NCI-H2196 (cell line): ENCODE data around the gene DIP2C.
"Not testable (repeated sequence)": the region's sequence is repeated elsewhere in the genome, so short reads cannot be mapped to it uniquely, and the experiment has no call there.

Experiments used
- DNase-seq: peaks from one replicate; lab custom pipeline; 2025; ENCODE audit not compliant: unreplicated experiment; lab: John Stamatoyannopoulos, UW

The DIP2C gene

DNA sequence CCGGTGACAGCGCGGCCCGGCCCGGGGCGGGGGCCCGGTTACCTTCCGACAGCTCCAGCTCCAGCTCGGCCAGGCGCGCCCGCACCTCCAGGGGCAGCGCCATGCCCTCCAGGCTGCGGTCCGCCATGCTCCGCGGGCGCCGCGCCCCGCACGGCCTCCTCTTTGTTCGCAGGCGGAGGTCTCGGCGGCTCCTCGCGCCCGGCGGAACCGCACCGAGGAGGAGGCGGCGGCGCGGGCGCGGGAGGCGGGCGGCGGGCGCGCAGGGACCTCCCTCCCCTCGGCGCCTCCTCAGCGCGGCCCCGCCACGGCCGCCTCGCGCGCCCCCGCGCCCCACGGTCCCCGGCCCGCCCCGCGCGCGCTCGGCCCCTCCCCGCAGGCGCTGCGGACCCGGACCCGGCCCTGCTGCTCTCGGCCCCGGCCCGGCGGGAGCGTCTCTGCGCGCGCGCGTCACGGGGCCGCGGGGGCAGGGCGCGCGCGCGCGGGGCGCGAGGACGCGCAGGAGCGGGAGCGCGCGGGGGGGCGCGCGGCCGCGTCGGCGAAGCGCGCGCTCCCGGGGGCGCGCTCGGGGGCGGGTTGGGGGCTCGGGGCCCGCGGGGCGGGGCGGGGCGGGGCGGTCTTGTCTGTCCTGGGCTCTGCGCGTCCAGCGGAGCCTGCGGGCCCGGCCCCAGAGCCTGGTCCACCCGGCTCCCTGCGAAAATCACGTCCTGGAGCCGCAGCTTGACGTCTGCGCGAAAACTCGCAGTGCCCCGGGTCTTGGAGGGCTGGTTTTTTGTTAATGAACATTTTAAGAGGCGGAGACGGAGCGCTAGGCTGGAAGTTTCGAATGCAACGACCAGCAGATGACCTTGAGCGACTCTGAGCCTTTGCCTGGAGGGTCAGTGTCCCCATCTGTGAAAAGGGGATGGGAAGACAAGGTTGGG, at the start of gene DIP2C:
Gene DIP2C, minus strand, starts transcription at position 217 of the 920 bp plus-strand sequence. Its CDS starts 90 bp downstream, at position 127.
- peak; percentile 54 for DNase-seq

DNA sequence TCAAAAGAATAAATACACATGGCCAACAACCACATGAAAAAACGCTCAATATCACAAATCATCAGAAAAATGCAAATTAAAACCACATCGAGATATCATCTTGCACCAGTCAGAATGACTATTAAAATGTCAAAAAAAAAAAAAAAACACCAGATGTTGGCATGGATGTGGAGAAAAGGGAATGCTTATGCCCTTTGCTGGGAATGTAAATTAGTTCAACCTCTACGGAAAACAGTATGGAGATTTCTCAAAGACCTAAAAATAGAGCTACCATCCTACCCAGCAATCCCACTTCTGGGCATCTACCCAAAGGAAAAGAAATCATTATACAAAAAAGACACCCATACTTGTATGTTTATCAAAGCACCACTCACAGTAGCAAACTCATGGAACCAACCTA, 45.0 kb upstream of the DIP2C start:
- DNase-seq, result no peak

DNA sequence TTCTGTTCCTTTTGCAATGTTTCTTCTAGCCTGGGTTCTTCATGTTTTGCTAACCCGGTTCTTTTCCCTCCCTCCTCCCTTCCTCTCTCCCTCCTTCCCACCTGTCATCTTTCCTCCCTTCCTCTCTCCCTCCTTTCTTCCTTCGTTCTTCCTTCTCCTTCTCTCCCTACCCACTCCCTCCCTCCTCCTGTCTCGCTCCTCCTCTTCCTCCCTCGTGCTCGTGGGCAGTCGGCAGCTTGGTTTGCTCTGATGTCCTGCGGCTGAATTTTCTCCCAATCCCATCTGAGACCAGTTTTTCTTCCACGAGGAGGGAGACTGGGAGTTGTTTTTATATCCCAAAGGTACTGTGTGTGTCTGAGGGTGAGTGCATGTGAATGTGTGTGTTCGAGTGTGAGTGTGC, 43.6 kb upstream of the DIP2C start:
- no peak for DNase-seq

DNA sequence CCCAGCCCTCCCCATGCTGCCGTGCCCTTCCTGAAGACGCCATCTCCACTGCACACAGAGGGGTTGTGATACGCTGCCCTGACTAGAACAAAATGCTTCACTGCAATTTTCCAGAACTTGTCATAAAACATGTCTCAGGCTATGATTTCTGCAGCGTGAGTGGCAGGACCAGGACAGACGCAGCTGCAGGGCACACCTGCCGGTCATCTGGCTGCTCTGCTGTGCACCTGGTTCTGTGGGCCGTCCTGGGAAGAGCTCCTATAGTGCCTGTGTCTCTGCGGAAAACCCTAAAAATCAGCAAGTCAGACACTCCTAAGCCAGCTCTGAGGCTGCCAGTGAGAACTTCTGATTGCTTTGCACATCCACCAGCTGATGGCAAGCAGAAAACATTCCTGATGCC, 39.7 kb upstream of the DIP2C start:
- no peak for DNase-seq

DNA sequence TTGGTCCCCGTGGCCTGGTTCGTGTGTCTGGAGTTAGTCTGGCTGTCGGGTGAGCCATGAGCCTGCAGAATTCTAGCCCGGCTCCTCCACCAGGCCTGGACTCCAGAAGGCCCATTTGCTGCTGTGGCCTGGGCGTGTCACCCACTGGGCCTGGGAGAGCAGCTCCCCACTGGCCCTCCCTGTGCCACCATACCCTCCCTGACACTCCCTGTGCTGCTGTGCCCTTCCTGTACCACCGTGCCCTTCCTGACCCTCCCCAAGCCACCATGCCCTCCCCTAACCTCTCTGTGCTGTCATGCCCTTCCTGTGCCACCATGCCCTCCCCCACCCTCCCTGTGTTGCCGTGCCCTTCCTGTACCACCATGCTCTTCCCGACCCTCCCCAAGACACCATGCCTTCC, 39.1 kb upstream of the DIP2C start:
- DNase-seq, result no peak

- DNase-seq, result no peak
These were observed 37.8 kb upstream of the DIP2C start for GRCh38 chr10:727162-727790.

DNA sequence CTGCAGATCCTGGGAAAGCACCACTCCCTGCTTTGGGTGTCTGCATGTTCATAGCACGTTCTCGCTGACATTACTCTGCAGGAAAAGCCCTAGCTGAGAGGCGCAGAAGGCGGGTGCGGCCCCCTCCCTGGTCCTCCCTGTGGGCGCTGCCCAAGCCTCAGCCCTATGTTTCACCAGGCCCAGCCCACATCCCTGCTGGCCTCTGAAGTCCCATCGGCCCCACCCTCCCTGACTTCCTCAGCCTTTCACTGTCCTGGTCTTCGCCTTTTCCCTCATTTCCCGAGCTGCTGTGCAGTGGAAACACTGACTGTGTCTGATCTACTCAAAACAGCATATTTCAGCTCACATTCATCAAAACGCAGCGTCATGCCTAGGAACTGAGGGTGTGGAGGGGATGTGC, 36.3 kb upstream of the DIP2C start:
- DNase-seq, result no peak

DNA sequence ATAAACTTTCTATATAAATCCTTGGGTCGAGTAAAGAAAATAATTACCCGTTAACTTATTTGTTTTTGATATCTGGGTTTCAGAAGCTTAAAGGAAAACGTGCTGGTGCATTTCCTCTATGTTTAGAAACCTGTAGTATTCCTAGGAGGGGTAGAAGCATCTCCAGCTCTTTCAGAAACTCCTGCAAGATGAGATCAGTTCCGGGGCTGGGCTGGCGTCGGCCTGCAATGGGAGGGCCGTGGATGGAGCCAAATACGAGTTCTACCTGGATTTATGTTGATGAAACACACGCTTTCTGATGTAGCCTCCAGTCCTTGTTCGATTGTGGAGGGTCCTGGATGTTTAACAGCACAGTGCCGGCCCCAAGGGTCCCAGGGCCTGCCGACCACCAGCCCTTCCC, 35.8 kb upstream of the DIP2C start:
- DNase-seq, result no peak

DNA sequence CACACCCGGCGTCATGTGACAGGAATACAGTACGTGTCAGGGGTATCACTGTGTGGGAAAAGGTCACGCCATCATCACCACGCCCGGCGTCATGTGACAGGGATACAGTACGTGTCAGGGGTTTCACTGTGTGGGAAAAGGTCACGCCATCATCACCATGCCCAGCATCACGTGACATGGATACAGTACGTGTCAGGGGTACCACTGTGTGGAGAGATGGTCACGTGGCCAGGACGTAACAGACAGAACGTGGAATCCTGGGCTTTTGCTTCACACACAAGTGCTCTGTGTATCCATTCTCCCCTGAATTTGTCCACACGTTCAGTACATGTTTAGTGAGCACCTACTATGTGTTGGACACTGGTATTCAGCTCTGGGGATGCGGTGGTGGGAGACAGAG, 34.5 kb upstream of the DIP2C start:
- DNase-seq, result no peak

DNA sequence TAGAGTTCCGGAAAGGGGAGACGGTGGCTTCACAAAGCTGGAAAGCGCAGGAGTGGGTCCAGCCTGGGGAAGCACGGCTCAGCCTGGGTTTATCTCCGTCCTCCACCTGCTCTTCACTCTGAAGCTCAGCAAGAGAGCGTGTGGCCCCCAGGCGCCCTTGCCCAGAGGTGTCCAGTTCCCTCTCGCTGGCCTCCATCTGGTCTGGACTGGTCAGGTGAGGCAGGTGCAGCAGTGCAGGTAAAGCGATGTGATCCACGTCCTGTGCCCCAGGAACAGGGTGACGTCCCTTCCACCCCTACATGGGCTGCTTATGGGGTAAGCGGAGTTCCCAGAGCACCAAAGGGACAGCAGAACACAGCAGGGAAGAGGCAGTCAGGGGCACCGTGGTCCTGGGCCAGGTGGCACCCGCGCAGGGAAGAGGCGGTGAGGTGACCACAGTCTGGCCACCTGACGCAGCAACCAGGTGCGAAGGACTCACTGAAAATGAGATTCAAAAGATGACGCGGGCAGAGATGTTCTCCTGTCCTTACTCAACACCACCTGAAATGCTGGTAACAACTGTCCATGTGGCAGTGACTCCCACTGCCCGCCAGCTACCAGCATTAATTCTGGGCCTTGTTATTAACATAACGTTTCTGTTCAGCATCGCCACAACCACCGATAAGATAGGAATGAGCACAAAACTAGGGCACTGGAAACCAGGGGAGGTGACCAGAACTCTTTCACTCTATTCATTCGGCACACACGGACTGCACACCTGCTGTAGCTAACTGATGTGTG, 33.0 kb upstream of the DIP2C start:
- DNase-seq, result no peak

DNA sequence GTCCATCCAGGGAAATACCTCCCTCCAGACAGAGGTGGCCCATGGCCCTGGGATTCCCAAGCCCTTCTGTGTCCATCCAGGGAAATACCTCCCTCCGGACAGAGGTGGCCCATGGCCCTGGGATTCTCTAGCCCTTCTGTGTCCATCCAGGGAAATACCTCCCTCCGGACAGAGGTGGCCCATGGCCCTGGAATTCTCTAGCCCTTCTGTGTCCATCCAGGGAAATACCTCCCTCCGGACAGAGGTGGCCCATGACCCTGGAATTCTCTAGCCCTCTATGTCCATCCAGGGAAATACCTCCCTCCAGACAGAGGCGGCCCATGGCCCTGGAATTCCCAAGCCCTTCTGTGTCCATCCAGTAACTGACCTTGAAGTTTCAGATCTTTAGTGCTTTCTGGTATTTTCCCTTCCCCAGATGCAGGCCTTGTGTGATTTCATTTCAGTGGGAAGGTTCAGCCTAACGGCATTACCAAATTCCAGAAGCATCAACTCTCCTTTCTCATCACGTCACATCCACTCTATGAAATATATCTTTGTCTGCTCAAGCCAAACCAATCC, 28.8 kb upstream of the DIP2C start:
- DNase-seq, result no peak

GRCh38 chr10:717458-717857, 28.0 kb upstream of the DIP2C start:
- no peak for DNase-seq

- DNase-seq, result no peak
These were observed 27.4 kb upstream of the DIP2C start for GRCh38 chr10:716821-717220.

GRCh38 chr10:714214-714613, 24.7 kb upstream of the DIP2C start:
- DNase-seq, result no peak

GRCh38 chr10:712575-712974, 23.1 kb upstream of the DIP2C start:
- no peak for DNase-seq

DNA sequence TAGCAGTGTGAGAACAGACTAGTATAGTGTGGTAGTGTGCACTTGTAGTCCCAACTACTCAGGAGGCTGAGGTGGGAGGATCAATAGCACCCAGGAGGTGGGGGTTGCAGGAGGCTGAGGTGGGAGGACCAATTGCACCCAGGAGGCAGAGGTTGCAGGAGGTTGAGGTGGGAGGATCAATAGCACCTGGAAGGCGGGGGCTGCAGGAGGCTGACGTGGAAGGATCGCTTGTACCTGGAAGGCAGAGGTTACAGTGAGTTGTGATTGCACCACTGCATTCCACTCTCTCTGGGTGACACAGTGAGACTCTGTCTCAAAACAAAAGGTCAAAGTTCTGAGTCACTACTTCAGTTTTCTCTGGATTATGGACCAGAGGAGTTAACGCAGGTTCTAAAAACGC, 22.6 kb upstream of the DIP2C start:
- DNase-seq, result no peak

DNA sequence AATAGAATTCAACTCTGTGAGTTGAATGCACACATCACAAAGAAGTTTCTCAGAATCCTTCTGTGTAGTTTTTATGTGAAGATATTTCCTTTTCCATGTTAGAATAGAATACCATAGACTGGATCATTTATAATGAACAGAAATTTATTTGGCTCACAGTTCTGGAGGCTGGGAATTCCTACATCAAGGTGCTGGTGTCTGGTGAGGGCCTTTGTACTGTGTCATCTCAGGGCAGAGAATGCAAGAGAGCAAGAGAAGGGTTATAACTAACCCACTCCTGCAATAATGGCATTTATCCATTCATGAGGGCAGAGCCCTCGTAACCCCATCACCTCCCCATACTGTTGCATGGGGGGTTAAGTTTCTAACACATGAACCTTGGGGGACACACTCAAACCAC, 18.4 kb upstream of the DIP2C start:
- DNase-seq, result no peak

- no peak for DNase-seq
These were observed 18.0 kb upstream of the DIP2C start for GRCh38 chr10:707456-707855.

DNA sequence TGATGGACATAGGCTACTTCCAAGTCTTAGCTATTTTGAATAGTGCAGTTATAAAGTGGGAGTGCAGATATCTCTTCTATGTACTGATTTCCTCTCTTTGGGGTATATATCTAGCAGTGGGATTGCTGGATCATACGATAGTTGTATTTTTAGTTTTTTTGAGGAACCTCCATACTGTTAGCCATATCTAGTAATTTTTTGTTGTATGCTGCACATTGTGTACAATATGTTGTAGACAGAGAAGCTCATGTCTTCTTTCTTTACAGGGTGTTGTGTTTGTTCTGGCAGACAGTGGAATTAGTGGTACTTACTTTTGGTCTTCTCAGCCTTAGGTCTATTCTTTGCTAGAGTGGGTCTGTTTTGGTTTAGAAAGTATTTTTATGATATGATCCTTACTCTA, 13.7 kb upstream of the DIP2C start:
- DNase-seq, result no peak

- not testable (repeated sequence) for DNase-seq
These were observed 10.7 kb upstream of the DIP2C start for GRCh38 chr10:700183-700582.

DNA sequence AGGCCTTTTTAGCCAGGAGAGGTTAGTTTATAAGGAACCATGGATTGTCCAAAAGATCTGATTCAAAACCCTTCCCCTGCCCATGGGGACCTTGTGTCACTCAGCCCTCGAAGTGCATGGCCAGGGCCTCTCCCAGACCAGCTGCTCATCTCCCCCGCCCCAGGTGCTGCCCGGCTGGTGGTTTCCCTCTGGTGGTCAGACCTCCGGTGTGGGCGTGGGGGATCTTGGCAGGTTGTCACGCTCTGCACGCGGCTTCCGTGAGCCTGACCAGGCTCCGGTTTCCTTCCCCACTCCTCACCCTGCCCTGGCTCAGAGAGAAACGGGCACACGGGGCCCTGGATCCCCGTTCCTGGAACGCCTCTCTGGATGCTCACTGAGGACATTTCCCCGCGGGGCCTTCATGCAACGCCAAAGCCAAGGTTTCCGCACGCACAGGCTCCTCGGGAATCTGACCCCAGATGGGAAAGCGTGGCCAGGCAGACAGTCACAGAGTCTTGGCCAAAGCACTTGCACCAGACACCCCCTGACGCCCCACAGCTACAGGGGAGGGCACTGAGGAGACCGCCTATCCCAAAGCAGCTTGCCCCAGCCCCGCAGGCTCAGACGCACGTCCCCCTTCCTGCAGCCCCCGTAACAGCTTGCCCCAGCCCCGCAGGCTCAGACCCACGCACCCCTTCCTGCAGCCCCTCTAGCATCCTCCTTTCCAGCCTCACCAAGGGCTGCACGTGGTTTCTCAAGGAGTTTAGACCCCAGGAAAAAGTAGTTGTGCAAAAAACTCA, 7.8 kb upstream of the DIP2C start:
- DNase-seq, result no peak
